ENCODE measurements around the gene SYNPR.

GRCh38 chr3:63400246-63400860 is 122.2 kb downstream of the SYNPR start:
- TF ChIP-seq CTCF (IDR thresholded peaks at IDR 0.05): no peak
- TF ChIP-seq POLR2A (IDR thresholded peaks at IDR 0.05): no peak
